ENCODE data around the gene PODXL2. TPM values are rescaled to one million over a fixed set of nuclear protein-coding genes. Genes with fewer than 3 reads are reported as not detected.

Gene PODXL2
- total RNA-seq, 3 donors from 2014 or later (not counting 1 experiment from before 2014, with no cell fraction given) = 2.2 to 3.5 (median 2.7) TPM

GRCh38 chr3:127710155-127710941 lies 81.4 kb downstream of the PODXL2 start:
- TF ChIP-seq CTCF (IDR thresholded peaks at IDR 0.05) = no peak
- intact Hi-C loops (cut with micrococcal nuclease) = no loop called here
- no peak overlapping the region for H3K4me3 Mint-ChIP-seq
- ATAC-seq (no peak), DNase-seq (no peak)
- WGBS (ENCODE audit: insufficient coverage) = 92% methylated on average over 18 of the region's 18 CpGs
- H3K9me3 Mint-ChIP-seq = no peaks in the 10 kb centered on the region
- Histone ChIP-seq H3K27me3 (ENCODE audit: control insufficient read depth, insufficient read depth, low read length) (no peaks in the 10 kb centered on the region), H3K4me3 (ENCODE audit: low read length) (no peak overlapping the region), H3K9me3 (ENCODE audit: control insufficient read depth, insufficient read depth, low read length) (no peaks in the 10 kb centered on the region), H3K36me3 (ENCODE audit: control insufficient read depth, insufficient read depth, low read length) (no peaks in the 10 kb centered on the region), H3K27ac (ENCODE audit: low read length) (no peak overlapping the region), H3K4me1 (ENCODE audit: control insufficient read depth, insufficient read depth, low read length) (no peaks in the 10 kb centered on the region)
- H3K27me3 Mint-ChIP-seq (ENCODE audit: low read depth in 2 of 2) = no peaks in the 10 kb centered on the region
- H3K4me1 Mint-ChIP-seq = no peaks in the 10 kb centered on the region
- H3K27ac Mint-ChIP-seq = no peak overlapping the region
- H3K36me3 Mint-ChIP-seq = no peaks in the 10 kb centered on the region

DNA sequence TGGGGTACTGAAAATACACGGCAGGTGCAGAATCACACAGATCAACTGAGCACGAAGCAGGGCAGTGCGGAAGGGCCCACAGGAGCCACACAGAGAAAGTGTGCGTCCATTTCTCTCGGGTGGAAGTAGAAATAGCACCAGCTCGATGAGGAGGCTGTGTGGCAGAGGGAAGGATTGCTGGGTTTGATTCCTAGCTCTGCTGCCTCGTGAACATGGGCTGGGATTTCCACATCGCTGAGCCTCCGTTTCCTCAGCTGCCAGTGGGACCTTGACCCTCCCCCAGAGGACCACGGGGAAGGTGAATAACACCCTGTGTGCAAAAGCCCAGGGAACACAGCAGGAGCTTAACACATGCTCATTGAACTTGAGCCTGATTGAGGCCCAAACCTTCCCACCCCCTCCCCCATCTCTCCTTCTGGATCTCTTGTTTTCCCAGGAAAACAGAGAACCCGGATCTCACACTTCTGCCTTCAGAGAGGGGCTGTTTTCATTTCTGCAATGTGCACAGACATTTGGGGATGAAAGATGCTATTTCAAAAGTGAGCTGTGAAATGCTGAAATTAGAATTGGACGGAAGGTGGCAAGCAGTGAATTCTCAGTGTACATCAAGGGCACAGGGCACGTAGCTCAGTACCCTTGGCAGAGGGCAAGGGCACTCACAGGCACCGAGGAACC lies 82.2 kb downstream of the PODXL2 start:
- Histone ChIP-seq H3K27ac (ENCODE audit: low read length) (no peak overlapping the region), H3K4me1 (ENCODE audit: control insufficient read depth, insufficient read depth, low read length) (no peaks in the 10 kb centered on the region), H3K9me3 (ENCODE audit: control insufficient read depth, insufficient read depth, low read length) (no peaks in the 10 kb centered on the region), H3K4me3 (ENCODE audit: low read length) (no peak overlapping the region), H3K27me3 (ENCODE audit: control insufficient read depth, insufficient read depth, low read length) (no peaks in the 10 kb centered on the region), H3K36me3 (ENCODE audit: control insufficient read depth, insufficient read depth, low read length) (no peaks in the 10 kb centered on the region)
- 89% methylated on average over 14 of the region's 14 CpGs for WGBS (ENCODE audit: insufficient coverage)
- DNase-seq = no peak
- Mint-ChIP-seq H3K4me3 (no peak overlapping the region), H3K4me1 (no peaks in the 10 kb centered on the region), H3K36me3 (no peaks in the 10 kb centered on the region), H3K27me3 (ENCODE audit: low read depth in 2 of 2) (no peaks in the 10 kb centered on the region), H3K27ac (no peak overlapping the region), H3K9me3 (no peaks in the 10 kb centered on the region)
- no peak for ATAC-seq
- intact Hi-C loops (cut with micrococcal nuclease) = no loop called here
- no peak for TF ChIP-seq CTCF (IDR thresholded peaks at IDR 0.05)

DNA sequence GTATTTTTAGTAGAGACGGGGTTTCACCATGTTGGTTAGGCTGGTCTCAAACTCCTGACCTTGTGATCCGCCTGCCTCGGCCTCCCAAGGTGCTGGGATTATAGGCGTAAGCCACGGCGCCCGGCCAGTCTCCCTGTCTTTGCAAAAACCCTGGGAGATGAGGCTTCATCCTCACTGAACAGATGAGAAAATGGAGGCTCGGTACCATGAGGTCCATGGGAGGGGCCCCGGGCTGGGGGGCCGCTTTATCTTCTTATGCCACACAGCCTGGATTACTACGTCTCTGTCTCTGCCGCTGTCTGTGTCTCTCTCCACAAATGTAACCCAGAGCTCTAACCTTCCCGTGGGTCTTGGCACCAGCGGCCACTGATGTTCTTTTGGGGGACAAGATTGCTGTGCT lies 82.9 kb downstream of the PODXL2 start:
- no peaks in the 10 kb centered on the region for H3K9me3 ChIP-seq (ENCODE audit: control insufficient read depth, insufficient read depth, low read length)
- intact Hi-C loops (cut with micrococcal nuclease) = no loop called here
- no peaks in the 10 kb centered on the region for H3K36me3 ChIP-seq (ENCODE audit: control insufficient read depth, insufficient read depth, low read length)
- H3K4me3 Mint-ChIP-seq = no peak overlapping the region
- ATAC-seq (no peak), DNase-seq (no peak)
- H3K27ac ChIP-seq (ENCODE audit: low read length) = no peak overlapping the region
- no peak overlapping the region for H3K4me3 ChIP-seq (ENCODE audit: low read length)
- 94% methylated on average over 14 of the region's 14 CpGs for WGBS (ENCODE audit: insufficient coverage)
- H3K27ac Mint-ChIP-seq = no peak overlapping the region
- H3K27me3 Mint-ChIP-seq (ENCODE audit: low read depth in 2 of 2) = no peaks in the 10 kb centered on the region
- H3K4me1 ChIP-seq (ENCODE audit: control insufficient read depth, insufficient read depth, low read length) = no peaks in the 10 kb centered on the region
- no peaks in the 10 kb centered on the region for H3K27me3 ChIP-seq (ENCODE audit: control insufficient read depth, insufficient read depth, low read length)
- H3K9me3 Mint-ChIP-seq = no peaks in the 10 kb centered on the region
- no peaks in the 10 kb centered on the region for H3K4me1 Mint-ChIP-seq
- no peaks in the 10 kb centered on the region for H3K36me3 Mint-ChIP-seq
- no peak for TF ChIP-seq CTCF (IDR thresholded peaks at IDR 0.05)
